GM10266 (cell line): ENCODE results near the gene GFRA4.

Experiments used
- DNase-seq: peaks from one replicate; pipeline ENCODE4 v3.0.0; 2012; ENCODE audit errors: extremely low spot score
- TF ChIP-seq, protein P1 (sequence below): IDR thresholded peaks from 2 replicates; pipeline ENCODE4 v1.5.1; 2012; ENCODE audit warnings: mild to moderate bottlenecking, low read depth; ENCODE audit not compliant: control insufficient read depth, insufficient read depth; ENCODE audit errors: missing control alignments

GFRA4 gene

GRCh38 chr20:3663031-3663701, at the start of gene GFRA4:
TSS of gene GFRA4 (minus strand) at chr20:3663399. CDS start at chr20:3663399, 0 bp downstream.
- TF ChIP-seq, protein P1, sequence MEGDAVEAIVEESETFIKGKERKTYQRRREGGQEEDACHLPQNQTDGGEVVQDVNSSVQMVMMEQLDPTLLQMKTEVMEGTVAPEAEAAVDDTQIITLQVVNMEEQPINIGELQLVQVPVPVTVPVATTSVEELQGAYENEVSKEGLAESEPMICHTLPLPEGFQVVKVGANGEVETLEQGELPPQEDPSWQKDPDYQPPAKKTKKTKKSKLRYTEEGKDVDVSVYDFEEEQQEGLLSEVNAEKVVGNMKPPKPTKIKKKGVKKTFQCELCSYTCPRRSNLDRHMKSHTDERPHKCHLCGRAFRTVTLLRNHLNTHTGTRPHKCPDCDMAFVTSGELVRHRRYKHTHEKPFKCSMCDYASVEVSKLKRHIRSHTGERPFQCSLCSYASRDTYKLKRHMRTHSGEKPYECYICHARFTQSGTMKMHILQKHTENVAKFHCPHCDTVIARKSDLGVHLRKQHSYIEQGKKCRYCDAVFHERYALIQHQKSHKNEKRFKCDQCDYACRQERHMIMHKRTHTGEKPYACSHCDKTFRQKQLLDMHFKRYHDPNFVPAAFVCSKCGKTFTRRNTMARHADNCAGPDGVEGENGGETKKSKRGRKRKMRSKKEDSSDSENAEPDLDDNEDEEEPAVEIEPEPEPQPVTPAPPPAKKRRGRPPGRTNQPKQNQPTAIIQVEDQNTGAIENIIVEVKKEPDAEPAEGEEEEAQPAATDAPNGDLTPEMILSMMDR = no peak
- DNase-seq = peak; percentile 8

- no peak for DNase-seq
- TF ChIP-seq, protein P1 = no peak
Measured at GRCh38 chr20:3712279-3712873, 49.2 kb upstream of the GFRA4 start, which contains the start of gene SIGLEC1. TSS of gene SIGLEC1 (minus strand) at chr20:3712600. CDS start at chr20:3707128, 5,472 bp downstream.

DNA sequence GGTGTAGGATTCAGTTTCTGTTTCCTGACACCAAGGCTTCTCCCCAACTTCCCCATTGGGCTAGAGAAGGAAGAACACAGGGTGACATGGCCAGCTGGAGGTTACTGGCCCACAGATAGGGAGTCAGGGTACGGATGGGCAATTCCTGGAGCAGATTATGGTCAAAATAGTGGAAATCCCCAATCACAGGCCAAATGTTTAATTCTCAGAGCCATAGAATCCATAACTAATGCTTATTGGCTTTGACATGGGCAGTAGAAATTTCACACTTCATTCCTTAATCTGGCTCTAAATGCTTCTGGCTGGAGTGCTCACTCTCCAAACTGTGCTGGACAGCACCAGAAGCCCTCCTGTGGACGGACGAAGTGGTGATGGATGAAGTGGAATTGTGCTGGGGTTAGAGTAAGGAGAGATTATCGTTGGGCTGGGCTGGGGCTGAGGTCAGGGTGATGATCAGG, 48.3 kb upstream of the GFRA4 start:
- no peak for DNase-seq
- TF ChIP-seq, protein P1 = no peak

- TF ChIP-seq, protein P1 = peak; percentile 92
- DNase-seq = peak; percentile 88
Measured at GRCh38 chr20:3710703-3711483, 47.7 kb upstream of the GFRA4 start.

DNA sequence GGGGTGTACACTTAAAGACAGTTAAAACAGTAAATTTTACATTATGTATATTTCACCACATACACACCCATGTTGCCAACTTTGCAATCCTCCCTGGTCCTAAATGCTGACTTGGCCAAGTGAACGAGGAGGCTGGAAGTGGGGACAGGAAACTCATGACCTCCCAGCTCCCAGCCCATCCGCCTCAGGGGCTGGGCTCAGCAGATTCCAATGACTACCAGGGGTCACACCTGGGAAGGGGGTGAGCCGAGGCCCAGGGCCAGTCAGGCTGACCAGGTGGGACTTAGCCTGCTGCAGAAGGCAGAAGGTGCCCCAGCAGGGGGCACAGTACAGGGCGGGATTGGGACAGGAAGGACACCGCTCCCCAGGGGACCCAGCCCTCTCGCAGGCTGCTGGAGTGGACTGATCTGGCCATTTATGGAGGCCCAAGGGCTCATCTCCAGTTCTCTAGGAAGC, 46.8 kb upstream of the GFRA4 start:
- DNase-seq = no peak
- TF ChIP-seq, protein P1 = no peak

DNA sequence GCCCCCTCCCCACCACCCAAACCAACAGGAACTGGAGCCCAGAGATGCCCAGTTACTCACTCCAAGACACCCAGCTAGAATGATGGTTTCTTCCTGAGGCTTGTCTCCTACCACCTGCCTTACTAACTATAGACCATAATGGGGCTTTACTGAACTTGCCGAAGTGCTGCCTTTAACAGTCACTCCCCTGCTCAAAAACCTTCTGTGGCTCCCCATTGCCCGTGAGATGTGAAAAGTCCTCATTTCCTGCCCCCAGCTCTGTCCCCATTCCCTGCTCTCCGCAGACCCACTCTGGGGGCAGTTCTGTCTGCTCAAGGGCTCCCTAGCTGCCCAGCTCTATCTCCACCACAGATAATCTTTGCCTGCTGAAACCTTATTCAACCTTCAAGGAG, 44.3 kb upstream of the GFRA4 start:
- TF ChIP-seq, protein P1 = no peak
- DNase-seq = no peak
